ENCODE data around the gene PANX1.
"Not testable (repeated sequence)": the region's sequence is repeated elsewhere in the genome, so short reads cannot be mapped to it uniquely, and the experiment has no call there.

Gene PANX1

GRCh38 chr11:94150704-94151685 lies 22.4 kb downstream of the PANX1 start:
- DNase-seq = no peak

- DNase-seq = no peak
These were observed 23.4 kb downstream of the PANX1 start for GRCh38 chr11:94151903-94152677.

GRCh38 chr11:94152678-94153065 lies 24.0 kb downstream of the PANX1 start:
- no peak for DNase-seq

GRCh38 chr11:94153320-94153719 lies 24.7 kb downstream of the PANX1 start:
- DNase-seq = no peak

GRCh38 chr11:94154095-94154856 lies 25.6 kb downstream of the PANX1 start:
- no peak for DNase-seq

GRCh38 chr11:94157339-94157738 lies 28.7 kb downstream of the PANX1 start:
- DNase-seq = not testable (repeated sequence)

GRCh38 chr11:94168882-94169281 lies 40.2 kb downstream of the PANX1 start:
- DNase-seq = no peak

- no peak for DNase-seq
These were observed 40.9 kb downstream of the PANX1 start for GRCh38 chr11:94169516-94169915.

- DNase-seq = no peak
These were observed 41.4 kb downstream of the PANX1 start for GRCh38 chr11:94169930-94170545.

GRCh38 chr11:94170953-94171352 lies 42.3 kb downstream of the PANX1 start:
- no peak for DNase-seq

- peak; percentile 5 for DNase-seq
These were observed 43.2 kb downstream of the PANX1 start for GRCh38 chr11:94171693-94172440.

GRCh38 chr11:94175535-94175934 lies 46.9 kb downstream of the PANX1 start:
- DNase-seq = no peak

- no peak for DNase-seq
These were observed 49.7 kb downstream of the PANX1 start for GRCh38 chr11:94178331-94178730.

- no peak for DNase-seq
These were observed 51.1 kb downstream of the PANX1 start for GRCh38 chr11:94179696-94180095.

- DNase-seq = no peak
These were observed 52.9 kb downstream of the PANX1 start for GRCh38 chr11:94181526-94181925.

GRCh38 chr11:94181943-94182342 lies 53.3 kb downstream of the PANX1 start:
- no peak for DNase-seq

GRCh38 chr11:94183251-94183885 lies 54.7 kb downstream of the PANX1 start:
- DNase-seq = no peak

GRCh38 chr11:94183886-94184264 lies 55.2 kb downstream of the PANX1 start:
- no peak for DNase-seq

GRCh38 chr11:94184362-94184761 lies 55.7 kb downstream of the PANX1 start:
- no peak for DNase-seq

- DNase-seq = no peak
These were observed 56.2 kb downstream of the PANX1 start for GRCh38 chr11:94184846-94185245.

- no peak for DNase-seq
These were observed 56.9 kb downstream of the PANX1 start for GRCh38 chr11:94185416-94186084.

Measured in NCI-H2171 treated with DMSO at 0.1 percent for 48 hours (cell line).